Measurements from ENCODE around the gene BRSK2.
"Not testable (repeated sequence)": the region's sequence is repeated elsewhere in the genome, so short reads cannot be mapped to it uniquely, and the experiment has no call there.

The BRSK2 gene

DNA sequence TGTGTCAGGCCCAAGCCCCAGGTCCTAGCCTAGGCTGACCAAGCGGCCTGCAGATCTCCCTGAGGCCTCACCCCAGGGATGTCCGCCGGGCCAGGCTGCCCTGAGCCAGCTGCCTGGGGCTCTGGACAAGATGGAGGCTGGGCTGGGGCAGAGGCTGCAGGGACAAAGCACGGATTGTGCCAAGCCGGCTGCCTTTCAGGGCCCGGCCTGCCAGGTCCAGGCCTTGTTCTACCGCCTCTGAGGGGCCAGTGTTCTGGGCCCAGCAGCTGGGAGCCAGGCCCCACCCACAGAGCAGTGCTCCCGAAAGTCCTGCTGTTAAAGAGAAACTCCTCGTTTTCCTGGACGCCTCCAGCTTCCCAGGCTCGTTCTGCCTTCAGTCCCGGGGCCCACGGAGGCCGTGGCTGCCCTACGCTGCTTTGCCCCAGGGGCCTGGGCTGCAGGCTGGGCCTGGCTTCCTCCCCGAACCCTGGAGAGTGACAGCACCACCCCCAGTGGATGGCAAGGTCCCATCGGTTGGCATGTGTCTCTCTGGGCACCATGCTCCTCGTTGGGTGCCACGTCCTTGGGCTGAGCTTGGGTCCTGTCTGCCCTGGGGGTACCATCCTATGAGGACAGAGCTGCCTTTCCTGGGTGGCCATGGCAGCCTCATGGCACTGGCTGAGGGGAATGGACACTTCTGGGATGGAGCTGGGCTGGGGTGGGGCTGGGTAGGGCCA, 7.6 kb downstream of the BRSK2 start:
- DNase-seq, result no peak

DNA sequence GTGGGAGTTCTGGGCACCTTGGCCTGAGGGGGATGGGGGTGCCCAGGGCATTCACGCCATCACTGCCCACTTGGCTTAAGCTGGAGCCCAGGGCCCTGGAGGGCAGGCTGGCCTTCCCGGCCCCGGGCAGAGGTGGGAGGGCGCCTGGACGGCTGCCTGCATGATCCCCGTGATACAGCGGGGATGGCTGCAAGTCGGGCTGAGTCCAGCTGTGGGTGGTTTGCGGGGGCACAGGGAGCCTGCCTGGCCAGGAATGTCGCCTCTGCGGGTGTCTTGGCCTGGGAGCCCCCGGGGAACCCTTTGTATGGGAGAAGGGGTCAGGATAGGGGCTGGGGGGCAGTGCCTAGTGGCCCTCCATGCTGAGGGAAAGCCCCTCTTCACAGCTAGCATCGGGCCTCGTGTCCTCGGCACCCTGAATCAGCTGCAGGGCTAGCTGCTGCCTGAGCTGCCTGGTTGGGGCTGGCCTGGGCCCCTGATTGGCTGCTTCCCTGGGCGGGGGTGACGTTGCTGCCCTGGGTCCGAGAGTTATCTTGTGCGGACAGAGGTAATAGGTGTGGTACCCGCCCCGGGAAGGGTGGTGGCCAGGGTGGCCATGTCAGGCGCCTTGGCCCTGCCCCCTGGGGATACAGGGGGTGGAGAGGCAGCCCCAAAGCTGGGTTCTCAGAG, 8.3 kb downstream of the BRSK2 start:
- DNase-seq, result no peak

DNA sequence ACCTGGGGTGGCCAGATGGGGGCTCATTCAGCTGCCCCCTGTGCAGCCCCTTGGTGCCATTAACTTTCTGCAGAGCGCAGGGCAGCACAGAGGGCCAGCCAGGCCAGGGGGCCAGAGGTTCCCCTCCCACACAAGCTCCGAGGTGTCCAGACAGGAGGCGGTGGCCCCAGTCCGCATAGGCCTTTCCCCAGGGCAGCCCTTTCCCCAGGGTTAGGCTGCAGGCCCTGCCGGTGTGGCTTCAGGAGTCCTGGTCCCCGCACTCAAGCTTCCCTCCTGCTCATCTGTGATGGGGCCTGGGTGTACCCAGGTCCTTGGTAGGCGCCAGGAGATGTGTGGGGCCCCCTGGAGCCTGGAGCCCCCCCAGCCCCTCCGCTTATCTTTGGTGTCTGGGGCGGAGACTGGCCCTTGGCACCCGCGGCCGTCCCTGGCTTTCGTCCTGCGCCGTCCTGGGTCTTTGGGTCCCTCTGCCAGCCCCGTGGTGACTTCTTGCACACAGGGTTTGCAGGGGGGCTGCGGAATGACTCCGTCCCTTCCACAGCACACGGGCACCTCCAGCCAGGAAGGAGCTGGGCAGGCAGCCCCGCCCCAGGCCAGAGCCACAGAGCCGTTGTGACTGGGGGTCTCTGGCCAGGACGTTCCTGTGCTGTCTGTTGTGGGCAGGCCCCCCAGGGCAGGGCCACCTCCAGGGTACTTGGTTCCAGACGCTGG, 8.9 kb downstream of the BRSK2 start:
- no peak for DNase-seq

DNA sequence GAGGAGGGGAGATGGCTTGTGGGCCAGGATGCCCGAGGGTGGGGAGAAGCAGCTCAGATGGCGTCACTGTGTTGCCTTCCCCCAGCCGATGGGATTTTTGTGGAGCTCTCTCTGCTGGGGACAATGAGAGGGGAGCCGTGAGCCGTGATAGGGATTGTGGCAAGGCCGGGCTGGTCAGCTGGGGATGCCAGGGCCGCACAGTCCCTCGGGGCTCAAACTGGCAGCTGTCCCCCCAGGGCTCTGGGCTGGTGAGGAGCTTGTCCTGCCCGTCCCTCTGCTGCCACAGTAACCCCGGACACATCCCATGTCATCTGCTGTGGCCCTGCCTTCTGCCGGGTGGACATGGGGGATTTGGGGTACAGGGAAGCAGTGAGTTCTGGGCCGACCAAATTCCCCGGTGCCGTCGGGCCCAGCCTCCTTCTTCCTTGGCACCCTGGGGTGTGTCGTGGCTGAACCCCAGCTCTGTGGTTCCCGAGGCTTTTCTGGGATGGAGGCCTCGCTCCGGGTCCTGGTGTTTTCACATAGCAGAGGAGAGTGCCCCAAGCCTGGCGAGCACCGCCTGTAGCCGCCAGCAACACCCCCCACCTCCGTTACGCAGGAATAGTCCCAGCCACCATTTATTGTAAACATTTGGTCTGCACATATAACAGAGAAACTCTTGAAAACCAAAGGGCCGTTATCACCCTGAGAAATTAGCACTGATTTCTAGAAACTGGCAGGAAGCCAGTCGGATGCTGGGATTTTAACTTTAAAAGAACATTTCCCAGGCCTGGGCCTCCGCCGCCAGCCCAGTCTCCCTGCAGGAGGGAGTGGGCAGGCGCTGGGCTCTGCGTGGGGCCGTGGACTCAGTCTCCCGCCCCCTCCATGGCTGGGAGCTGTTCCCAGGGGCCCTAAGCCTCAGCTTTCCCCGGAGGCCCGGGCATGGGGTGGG, 9.9 kb downstream of the BRSK2 start:
- DNase-seq, result no peak

DNA sequence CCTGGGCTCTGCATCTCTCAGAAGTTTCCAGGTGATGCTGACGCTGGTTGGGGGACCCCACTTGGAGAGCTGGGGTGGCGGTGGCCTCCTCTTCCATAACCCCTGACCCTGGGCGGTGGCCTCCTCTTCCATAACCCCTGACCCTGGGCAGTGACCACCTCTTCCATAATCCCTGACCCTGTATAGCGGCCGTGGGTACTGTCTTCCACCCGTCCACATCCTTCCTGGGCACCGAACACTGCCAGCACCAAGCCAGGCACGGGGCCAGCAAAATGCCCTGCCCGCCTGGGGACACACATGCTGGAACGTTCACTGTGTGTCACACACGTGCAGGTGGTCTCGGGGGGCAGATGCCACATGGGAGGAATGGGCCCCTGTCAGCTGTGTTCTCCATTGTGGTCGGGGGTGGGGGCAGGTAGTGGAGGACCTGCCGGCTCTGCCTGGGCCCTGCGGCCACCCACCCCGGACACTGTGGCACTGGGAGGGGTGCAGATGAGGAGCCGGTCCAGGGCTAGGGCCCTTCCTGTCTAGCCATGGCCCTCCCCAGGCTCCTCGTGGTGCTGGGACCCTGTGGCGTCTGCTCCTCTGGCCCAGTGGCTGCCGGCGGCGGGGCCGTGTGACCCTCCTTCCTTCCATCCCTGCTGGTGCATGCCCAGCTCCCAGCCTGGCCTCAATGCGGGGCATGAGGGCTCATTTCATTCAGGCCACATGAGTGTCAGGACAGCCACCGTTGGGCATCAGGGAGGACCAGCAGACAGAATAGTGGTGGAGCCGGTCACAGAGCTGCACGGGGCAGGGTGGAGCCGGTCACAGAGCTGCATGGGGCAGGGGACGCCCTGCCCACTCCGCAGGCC, 10.8 kb downstream of the BRSK2 start:
- no peak for DNase-seq

DNA sequence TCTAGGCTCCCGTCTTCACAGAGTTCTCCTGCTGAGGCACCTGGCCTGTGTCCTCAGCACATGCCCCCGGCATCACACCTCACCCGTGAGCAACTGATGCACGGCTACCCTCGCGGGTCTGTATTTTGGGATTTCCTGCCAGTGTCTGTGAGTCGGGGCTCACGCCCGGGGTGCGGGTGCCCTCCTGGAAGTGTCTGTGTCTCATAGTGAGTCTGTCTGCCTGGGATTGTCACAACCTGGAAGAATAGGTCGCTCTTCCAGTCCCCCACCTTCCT, 11.4 kb downstream of the BRSK2 start:
- no peak for DNase-seq

DNA sequence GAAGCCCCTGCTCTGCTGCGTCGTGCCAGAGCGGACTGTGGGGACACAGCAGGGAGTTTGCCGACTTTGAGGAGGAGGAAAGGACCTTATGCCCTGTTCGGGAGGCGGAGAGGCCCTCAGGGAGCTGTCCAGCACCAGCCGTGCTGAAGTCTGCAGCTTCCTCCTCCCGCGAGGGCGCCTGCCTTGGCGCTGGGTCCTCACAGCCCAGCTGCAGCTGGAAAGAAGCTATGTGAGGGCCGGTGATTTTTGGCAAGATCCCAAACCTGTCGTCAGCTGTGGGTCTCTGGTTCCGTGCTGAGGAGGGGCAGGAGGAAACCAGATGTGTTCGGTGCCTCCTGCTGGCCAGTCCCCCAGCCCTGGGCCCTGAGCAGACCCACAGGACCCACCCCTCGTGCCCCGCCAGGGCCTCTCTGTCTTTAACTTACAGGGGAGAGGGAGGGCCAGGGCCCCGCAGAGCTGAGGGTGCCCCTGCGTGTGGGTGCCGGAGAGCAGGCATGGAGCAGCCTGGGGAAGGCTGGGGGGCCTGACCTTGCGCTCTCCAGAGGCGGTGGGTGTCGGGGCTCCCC, 12.0 kb downstream of the BRSK2 start:
- no peak for DNase-seq

DNA sequence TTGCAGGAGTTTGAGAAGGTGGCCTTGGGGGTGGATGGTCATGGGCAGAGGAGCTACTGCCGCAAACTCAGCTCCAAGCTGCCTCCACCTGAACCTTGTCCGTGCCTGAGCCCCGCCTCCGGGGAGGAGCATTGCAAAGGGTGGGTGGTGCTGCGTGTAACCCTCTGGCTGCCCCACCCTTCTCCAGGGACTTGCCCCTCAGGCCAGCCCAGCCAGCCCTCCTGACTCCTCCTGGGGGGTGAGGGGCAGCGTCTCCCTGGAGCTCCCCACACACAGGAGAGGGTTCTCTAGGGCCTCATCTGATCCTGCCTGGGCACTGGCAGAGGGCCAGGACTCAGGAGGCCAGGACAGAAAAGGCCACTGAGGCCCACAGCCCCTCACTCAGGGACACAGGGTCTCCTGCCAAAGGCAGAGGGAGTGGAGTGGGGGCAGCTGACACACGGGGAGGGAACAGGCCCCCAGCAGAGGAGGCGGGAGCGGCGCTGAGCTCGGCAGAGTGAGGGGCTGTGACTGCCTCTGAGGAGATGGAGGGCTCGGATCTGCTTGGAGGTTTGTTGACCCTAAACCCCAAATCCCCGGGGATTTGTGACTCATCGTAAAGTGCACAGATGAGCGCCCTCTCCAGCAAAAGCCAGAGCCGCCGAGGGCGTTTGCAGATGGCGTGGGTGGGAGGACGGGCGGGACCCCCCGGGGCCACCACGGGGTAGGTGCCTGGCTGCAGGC, 12.8 kb downstream of the BRSK2 start:
- no peak for DNase-seq

DNA sequence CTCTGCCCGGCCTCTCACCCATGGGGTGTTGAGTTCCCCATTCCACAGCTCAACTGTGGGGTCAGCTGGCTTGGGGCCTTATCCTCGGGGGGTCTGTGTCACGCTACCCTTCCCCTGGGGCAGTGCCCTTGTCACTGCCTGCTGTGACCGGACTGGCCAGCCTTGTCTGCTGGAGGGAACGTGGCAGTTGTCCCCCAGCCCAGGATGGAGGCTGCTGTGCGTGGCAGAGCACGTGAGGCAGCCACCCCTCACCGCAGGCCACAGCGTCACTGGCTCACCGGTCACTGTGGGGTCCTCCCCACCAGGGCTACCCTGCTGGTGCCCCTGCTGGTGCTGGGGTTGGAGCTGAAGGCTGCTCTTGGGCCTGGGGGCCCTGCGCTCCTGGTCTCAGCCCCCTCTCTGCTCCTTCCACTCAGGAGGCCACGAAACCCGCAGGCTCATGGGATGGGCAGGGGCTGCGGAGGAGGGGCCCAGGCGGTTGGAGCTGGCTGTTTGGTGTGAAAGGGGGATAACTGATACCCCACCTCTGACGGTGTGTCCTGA, 13.4 kb downstream of the BRSK2 start:
- no peak for DNase-seq

DNA sequence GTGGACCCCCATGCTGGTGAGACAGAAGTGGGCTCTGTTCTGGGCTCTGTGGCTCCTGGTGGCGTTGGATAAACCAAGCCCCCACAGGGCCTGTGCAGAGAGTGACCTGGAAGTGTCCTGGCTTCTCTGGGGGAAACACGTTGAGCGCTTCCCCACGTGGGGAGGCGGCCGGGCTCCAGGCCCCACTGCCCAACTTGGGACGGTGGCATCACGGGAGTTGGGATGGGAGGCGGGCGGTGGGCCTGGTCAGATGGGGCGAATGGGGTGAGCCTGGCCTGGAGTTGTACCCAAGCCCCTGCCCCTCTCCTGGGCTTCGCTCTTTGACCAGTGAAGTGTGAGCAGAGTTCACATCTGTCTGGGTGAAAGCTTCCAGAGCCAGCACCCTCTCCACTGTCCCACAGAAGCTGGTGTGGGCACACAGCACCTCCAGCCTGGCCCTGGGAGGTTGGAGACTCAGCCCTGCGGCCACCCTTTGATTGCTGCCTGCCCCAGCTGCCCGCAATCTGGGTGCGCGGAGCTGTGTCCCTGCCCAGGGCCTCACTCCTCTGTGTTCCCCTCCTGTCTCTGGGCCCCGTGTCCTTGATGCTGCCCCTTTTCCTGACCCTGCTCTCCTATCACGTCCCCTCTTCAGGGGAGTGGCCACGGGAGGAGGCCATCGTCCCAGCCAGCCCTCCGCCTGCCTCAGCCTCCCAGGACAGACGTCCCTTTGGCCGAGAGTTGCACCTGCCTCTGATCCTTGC, 14.2 kb downstream of the BRSK2 start:
- DNase-seq, result no peak

DNA sequence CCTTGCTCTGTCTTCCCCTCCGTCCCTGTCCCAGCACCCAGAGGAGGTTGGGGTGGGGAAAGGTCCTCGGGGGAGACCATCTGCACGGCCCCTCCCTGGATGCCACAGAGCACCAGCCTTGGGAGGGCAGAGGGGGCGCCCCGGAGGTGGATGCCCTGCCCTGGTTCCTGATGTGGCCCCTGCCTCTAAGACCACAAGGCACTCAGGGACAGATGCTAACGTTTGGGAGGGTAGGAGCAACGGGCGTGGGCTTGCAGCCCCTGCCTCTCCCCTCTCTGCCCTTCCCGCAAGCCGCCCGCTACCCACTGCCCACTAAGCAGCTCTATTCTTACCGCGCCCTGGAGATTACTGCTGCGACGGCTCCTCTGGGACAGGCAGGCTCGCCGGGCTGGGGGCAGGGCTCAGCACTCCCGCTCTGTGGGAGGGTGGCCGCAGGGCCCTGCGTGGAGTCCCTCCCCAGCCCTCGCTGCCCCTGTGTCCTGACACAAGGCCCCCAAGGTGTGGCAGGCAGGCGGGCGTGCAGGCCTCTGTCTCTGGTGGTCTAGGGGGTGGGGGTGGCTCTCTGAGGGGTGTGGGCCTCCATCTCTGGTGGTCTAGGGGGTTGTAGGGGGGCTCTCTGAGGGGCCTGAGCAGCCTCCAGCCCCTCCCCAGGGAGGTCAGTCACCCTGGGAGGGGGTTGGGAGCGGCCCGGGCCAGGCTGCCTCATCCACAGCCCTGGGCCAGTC, 14.9 kb downstream of the BRSK2 start:
- DNase-seq, result no peak

DNA sequence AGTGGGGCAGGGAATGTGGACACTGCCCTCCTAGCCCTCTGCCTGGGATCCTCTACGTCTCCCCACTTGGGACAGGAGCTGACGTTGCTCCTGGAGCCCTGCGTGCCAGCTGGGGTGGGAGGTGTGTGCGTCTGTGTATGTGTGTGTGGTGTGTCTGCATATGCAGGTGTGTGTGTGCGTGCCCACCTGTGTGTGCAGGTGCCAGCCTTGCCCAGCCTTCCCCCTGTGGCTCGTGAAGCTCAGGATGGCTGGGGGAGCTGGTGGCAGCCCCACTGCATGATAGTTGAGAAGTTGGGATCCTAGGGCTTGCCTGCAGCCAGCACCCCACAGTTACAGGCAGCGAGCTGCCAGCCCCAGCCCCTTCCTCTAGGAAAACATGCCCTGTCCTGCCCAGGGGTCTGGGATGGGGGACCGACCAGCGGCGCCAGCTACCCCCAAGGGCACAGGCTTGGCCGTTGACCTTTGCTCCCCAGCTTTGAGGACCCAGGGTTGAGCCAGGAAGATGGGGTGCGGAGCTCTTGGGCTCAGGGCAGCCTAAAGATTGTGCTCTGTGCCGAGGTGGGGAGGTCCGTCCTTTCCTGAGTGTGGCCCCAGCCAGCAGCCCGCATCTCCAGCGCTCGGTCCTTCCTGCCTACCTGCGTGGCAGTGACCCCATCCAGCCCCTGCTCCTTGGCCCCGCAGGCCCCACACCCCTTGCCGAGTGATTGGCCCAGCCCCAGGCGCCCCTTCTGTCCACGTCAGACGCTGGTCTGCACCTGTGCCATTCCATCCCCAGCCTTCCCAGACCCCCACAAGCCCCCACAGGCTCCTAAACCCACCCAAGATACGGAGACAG, 15.7 kb downstream of the BRSK2 start:
- no peak for DNase-seq

DNA sequence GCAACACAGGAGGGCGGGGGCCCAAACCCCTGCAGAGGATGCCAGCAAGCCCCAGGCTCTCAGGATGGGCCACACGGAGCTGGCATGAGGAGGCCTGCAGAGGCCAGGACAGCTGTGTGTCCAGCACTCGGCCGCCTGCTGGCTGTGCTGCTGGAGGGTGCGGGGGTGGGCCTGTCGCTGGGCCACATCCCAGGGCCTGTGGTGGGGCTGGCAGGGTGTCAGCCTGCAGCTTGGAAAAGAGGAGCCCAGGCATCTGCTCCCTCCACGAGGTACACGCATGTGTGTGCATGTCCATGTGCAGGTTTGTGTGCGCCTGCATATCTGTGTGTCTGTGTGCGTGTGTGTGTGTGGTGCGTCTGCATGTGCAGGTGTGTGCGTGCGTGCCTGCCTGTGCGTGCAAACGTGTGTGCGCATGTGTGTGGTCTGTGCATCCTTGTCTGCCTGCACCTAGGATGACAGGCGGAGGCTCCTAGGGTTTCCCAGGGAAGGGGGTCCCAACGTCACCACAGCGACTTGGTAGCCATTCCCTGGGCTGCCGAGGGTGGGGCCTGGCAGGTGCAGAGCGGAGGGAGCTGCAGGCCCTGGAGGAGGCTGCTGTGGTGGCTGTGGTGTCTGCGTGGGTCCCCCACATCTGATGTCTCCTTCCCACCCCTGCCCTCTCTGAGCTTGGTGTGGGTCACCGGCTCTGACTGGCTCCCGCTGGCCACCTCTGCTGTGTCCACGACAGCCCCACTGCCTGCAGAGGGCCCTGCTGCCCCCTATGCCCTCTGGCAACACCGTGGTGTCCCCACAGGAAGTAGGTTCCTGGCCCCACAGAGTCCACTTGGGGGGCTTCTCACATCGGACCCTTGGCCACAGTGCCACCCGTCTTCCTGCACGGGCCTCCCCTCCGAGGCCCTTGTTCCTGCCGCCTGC, 17.1 kb downstream of the BRSK2 start:
- no peak for DNase-seq

DNA sequence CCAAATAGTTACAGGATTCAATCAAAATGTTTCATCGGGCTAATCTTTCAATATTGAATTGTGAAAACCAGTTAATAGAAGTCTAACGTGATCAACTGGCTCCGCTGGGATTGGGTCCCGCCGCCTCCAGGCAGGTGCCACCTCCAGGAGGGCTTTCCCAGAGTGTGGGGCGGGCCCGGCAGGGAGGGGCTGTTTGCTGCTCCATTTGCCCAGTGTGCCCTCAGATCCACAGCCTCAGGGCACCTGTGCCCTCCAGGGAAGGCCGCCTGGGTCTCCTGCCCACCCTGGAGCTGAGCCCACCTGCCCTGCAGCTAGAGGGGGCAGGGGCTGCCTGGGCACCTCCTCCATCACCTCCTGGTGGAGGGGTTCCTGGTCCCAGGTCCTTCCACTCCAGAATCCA, 17.9 kb downstream of the BRSK2 start:
- no peak for DNase-seq

DNA sequence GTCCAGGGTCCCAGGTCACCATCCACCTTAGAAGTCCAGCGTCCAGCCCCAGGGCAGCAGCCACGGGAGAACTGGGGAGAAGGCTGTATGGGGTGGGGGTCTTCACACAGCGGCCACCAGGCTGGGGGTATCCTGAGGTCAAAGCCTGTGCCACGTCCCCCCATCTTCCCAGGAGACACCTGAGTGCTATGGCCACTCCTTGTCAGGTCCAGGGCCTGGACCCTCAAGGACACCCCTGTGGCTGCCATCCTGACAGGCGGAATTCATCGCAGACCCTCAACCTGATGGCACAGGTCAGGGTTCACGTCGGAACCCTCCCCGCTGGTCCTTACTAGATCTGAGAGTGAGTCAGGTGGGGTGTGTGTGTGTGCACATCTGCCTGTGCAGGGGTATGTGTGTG, 18.6 kb downstream of the BRSK2 start:
- no peak for DNase-seq

DNA sequence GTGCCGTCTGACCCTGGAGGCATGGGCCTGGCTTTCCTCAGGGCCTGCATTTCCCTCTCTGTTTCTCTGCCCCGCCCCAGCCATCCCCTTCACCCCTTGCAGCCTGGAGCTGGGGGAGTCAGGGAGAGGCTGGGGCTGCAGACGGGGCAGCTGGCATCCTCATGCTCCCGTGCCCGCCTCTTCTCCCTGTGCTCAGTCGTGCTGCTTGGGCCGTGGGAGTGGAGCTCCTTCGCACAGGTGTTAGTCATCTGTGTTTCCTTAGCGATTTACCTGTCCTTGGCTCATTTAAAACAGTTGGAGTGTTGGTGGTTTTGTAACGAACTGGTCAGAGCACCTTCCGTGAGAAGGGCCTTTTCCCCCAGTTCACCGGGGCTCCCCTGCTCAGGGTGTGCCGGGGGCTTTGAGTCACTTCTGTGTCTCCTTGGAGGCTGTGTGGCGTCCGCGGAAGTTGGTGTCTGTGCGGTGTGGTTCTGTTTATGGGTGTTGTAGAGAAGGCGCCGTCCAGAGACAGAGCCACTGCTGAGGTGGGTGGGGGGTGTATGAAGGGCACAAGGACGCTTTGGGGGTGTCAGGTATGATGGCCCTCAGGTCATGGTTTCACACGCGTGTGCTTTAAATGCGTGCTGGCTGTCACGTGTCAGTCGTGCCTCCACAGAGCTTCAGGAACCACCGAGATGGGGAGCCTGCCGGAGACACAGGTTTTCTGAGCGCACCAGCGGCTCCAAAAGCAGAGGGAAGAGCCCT, 19.5 kb downstream of the BRSK2 start:
- no peak for DNase-seq

DNA sequence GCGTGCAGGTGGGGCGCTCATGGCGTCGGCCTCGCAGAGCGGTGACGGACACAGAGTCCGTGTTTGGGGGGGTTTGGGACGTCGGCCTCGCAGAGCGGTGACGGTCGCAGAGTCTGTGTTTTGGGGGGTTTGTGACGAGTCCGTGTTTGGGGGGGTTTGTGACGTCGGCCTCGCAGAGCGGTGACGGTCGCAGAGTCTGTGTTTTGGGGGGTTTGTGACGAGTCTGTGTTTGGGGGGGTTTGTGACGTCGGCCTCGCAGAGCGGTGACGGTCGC, 20.1 kb downstream of the BRSK2 start:
- not testable (repeated sequence) for DNase-seq

Data from NCI-H187 (cell line).